AG10803 (cell line): Measurements from ENCODE around the gene DIS3L2.

ENCODE experiments used
- DNase-seq: peaks from one replicate; pipeline ENCODE4 v3.0.0; 2010; ENCODE audit warnings: low read depth
- H3K4me3 ChIP-seq: 2 replicates; pipeline ENCODE4 v1.5.1; 2011; ENCODE audit warnings: mild to moderate bottlenecking, low read length, control low read depth
- CTCF ChIP-seq: conservative IDR thresholded peaks from 2 replicates; pipeline ENCODE4 v1.5.1; 2011; ENCODE audit warnings: mild to moderate bottlenecking, low read length, control low read depth, inconsistent platforms

DIS3L2 gene

DNA sequence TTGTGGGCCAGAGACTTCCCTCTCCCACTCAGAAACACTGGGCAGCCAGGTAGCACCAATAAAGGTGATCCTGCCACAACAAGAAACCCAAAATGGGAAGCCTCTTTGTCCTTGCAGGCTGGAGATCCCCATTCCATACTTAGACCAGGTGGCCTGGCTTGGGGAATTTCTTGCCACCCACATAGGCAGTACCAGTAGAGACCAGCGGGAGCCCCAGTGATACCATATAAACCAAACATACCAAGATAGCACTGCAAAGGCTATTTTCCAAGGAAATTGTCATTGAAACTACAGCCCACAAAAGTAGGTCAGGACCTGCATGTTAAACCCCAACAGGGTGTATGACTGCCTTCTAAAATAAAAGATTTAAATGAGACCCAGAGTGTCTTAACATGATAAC is 171.6 kb downstream of the DIS3L2 start:
- peak; percentile 26 for TF ChIP-seq CTCF
- no peak for DNase-seq
- no peak overlapping the region for H3K4me3 ChIP-seq

GRCh38 chr2:232134939-232135338 is 173.4 kb downstream of the DIS3L2 start:
- TF ChIP-seq CTCF, result no peak
- DNase-seq, result no peak
- H3K4me3 ChIP-seq, result no peak overlapping the region

GRCh38 chr2:232137356-232138147 is 176.0 kb downstream of the DIS3L2 start:
- TF ChIP-seq CTCF, result no peak
- no peak overlapping the region for H3K4me3 ChIP-seq
- DNase-seq, result no peak

- no peak for DNase-seq
- TF ChIP-seq CTCF, result no peak
- H3K4me3 ChIP-seq, result no peak overlapping the region
Observed at GRCh38 chr2:232138441-232138840, 176.9 kb downstream of the DIS3L2 start.

GRCh38 chr2:232139171-232139594 is 177.7 kb downstream of the DIS3L2 start:
- TF ChIP-seq CTCF, result no peak
- no peak for DNase-seq

GRCh38 chr2:232139786-232140562 is 178.5 kb downstream of the DIS3L2 start:
- H3K4me3 ChIP-seq, result no peak overlapping the region
- no peak for TF ChIP-seq CTCF
- DNase-seq, result peak; percentile 26

More at GRCh38 chr2:232139171-232139594, 177.7 kb downstream of the DIS3L2 start:
- H3K4me3 ChIP-seq, result no peak overlapping the region
